Measurements from ENCODE around the gene NEIL3.

- TF ChIP-seq CTCF (IDR thresholded peaks at IDR 0.05) (no peak), POLR2AphosphoS5 (IDR thresholded peaks at IDR 0.05) (no peak), POLR2A (IDR thresholded peaks at IDR 0.05) (no peak), EP300 (IDR thresholded peaks at IDR 0.05) (no peak)
These were observed 98.3 kb downstream of the NEIL3 start for GRCh38 chr4:177408023-177408422.
